GM12878 (cell line): Measurements from ENCODE around the gene SECISBP2. TPM values are rescaled to one million over a fixed set of nuclear protein-coding genes. Genes with fewer than 3 reads are reported as not detected.

ENCODE experiments used
- CHD2 ChIP-seq: IDR thresholded peaks from 2 replicates; pipeline ENCODE4 v1.6.1; 2011; ENCODE audit warnings: low read depth, low read length, improper control_type of control experiment, borderline replicate concordance
- CHD4 ChIP-seq: fragments of 200-600 bp; sonication (generic); IDR thresholded peaks from 2 replicates; pipeline ENCODE4 v1.6.1; 2016; ENCODE audit warnings: mild to moderate bottlenecking
- FOS ChIP-seq: IDR thresholded peaks from 3 replicates; pipeline ENCODE4 v1.6.1; 2011; ENCODE audit warnings: borderline replicate concordance; ENCODE audit not compliant: insufficient read length; ENCODE audit errors: extremely low read depth
- GABPA ChIP-seq: IDR thresholded peaks from 2 replicates; pipeline ENCODE4 v1.6.1; 2014; ENCODE audit warnings: antibody characterized with exemption, low read depth, mild to moderate bottlenecking, inconsistent platforms
- NFYA ChIP-seq: IDR thresholded peaks from 2 replicates; pipeline ENCODE4 v1.6.1; 2011; ENCODE audit warnings: low read depth, mild to moderate bottlenecking, low read length, improper control_type of control experiment, borderline replicate concordance
- PAX5 ChIP-seq: IDR thresholded peaks from 2 replicates; pipeline ENCODE4 v1.6.1; 2011; ENCODE audit warnings: low read depth, low read length, borderline replicate concordance
- RELA ChIP-seq: fragments of 450-650 bp; IDR thresholded peaks from 2 replicates; pipeline ENCODE4 v1.8.0; 2014; ENCODE audit warnings: borderline replicate concordance; ENCODE audit not compliant: partially characterized antibody
- TCF7 ChIP-seq: IDR thresholded peaks from 2 replicates; pipeline ENCODE4 v1.6.1; 2014; ENCODE audit warnings: antibody characterized with exemption, borderline replicate concordance
- YY1 ChIP-seq: IDR thresholded peaks from 2 replicates; pipeline ENCODE4 v1.6.1; 2011; ENCODE audit warnings: low read depth, mild to moderate bottlenecking, low read length
- ZBED1 ChIP-seq: IDR thresholded peaks from 2 replicates; pipeline ENCODE4 v1.6.1; 2016; ENCODE audit warnings: borderline replicate concordance
- ZNF217 ChIP-seq: fragments of 450-650 bp; IDR thresholded peaks from 2 replicates; pipeline ENCODE4 v1.6.1; 2017; ENCODE audit warnings: antibody characterized with exemption, mild to moderate bottlenecking
- ZNF24 ChIP-seq: fragments of 450-650 bp; IDR thresholded peaks from 2 replicates; pipeline ENCODE4 v1.6.1; 2017; ENCODE audit warnings: antibody characterized with exemption, mild to moderate bottlenecking
- ZSCAN29 ChIP-seq: fragments of 450-650 bp; IDR thresholded peaks from 2 replicates; pipeline ENCODE4 v1.6.1; 2017; ENCODE audit warnings: mild to moderate bottlenecking, moderate library complexity
- polyA plus RNA-seq, 11 experiments: library from polyadenylated mRNA; depleted of rRNA in 4 of 11; unstranded in 6 of 11; stranded (reverse) in 5 of 11; fragments of >200 nt; fragmentation: Nextera tagmentation in 4 of 11; fragmentation: Illumina TruSeq in 1 of 11; extraction: Ambion mirVana in 4 of 11; extraction: Trizol in 1 of 11; gene quantifications; 1 replicate in 1 of 11; 2 replicates in 10 of 11; pipeline versions ENCODE4 v1.2.1 to v1.2.3, GENCODE V29; 2011 to 2016; ENCODE audit warnings: inconsistent platforms in 2 of 11, missing spikeins in 2 of 11, low read depth in 1 of 11
- total RNA-seq, 4 experiments: library from RNA; depleted of rRNA in 3 of 4; stranded (reverse); fragments of >200 nt in 3 of 4; fragmentation: Illumina TruSeq in 1 of 4; extraction: Trizol in 1 of 4; gene quantifications; 2 replicates each; pipeline versions ENCODE4 v1.2.1 to v1.2.3, GENCODE V29; 2013 to 2021
- TF ChIP-seq, protein P1 (sequence below): IDR thresholded peaks from 2 replicates; pipeline ENCODE4 v1.6.1; 2012; ENCODE audit warnings: low read length, inconsistent platforms
- TF ChIP-seq, protein P2 (sequence below): IDR thresholded peaks from 2 replicates; pipeline ENCODE4 v1.6.1; 2011; ENCODE audit warnings: mild to moderate bottlenecking, low read depth, low read length, moderate library complexity; ENCODE audit not compliant: insufficient replicate concordance
- TF ChIP-seq, protein P3 (sequence below): fragments of 450-650 bp; IDR thresholded peaks from 2 replicates; pipeline ENCODE4 v1.6.1; 2016; ENCODE audit warnings: mild to moderate bottlenecking, moderate library complexity, borderline replicate concordance
- TF ChIP-seq, protein P4 (sequence below): fragments of 450-650 bp; formaldehyde crosslinking; IDR thresholded peaks from 2 replicates; pipeline ENCODE4 v1.5.0; 2022; ENCODE audit warnings: mild to moderate bottlenecking, missing genetic modification characterization
- TF ChIP-seq, protein P5 (sequence below): IDR thresholded peaks from 2 replicates; pipeline ENCODE4 v1.6.1; 2012; ENCODE audit warnings: low read depth, low read length, improper control_type of control experiment

SECISBP2 gene
- total and polyA plus RNA-seq, 10 of the 15 experiments (the other 5 are each of a cell fraction or from before 2014, with no cell fraction given), result 4.6 to 50.5 (median 31.9) TPM

DNA sequence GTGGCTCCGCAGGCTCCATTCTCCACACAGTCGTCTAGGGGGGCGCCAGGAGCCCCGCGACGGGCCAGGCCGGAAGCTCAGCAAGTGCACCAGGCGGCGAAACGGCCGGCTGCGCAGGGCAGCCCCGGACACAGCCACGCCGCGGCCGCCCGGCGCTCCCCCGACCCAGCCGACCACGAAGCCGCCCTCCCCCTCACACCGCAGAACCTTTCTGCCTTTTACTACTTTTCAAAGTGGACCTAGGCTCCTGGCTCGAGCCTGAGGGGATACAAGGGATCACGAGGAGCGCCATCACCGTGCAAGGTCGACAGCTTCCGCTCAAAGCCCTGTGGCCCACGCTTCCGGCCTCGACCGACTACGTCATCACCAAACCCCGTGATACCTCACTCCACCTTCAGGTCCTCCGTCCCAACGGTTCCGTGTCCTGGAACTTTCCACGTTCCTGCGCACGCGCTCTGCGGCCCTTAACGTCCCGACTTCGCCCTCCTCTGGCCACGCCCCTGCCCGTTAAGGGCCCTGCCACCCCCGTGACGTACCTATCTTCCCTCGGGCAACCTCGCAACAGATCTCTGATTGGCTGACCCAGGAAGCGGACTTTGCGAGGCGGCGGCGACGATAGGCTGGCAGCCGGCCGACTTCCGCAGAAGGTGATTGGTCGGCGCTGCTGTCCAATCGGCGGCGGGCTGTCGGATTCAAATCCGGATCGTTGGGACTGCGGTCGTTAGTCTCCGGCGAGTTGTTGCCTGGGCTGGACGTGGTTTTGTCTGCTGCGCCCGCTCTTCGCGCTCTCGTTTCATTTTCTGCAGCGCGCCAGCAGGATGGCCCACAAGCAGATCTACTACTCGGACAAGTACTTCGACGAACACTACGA is 7.6 kb upstream of the SECISBP2 start, which contains the start of gene CKS2 (continued):
- TF ChIP-seq FOS (peak; percentile 59), ZNF217 (no peak), ZBED1 (peak; percentile 53; the same call in 1 of the 2 replicates), PAX5 (peak; percentile 64; the same call in 1 of the 2 replicates), GABPA (peak; percentile 84), RELA (peak; percentile 37), ZNF24 (no peak; the same call in 1 of the 2 replicates), TCF7 (no peak), ZSCAN29 (peak; percentile 90), CHD4 (no peak), CHD2 (no peak), NFYA (peak; percentile 35; the same call in 1 of the 2 replicates), YY1 (peak; percentile 90)
- TF ChIP-seq, protein P1, sequence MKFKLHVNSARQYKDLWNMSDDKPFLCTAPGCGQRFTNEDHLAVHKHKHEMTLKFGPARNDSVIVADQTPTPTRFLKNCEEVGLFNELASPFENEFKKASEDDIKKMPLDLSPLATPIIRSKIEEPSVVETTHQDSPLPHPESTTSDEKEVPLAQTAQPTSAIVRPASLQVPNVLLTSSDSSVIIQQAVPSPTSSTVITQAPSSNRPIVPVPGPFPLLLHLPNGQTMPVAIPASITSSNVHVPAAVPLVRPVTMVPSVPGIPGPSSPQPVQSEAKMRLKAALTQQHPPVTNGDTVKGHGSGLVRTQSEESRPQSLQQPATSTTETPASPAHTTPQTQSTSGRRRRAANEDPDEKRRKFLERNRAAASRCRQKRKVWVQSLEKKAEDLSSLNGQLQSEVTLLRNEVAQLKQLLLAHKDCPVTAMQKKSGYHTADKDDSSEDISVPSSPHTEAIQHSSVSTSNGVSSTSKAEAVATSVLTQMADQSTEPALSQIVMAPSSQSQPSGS, result peak; percentile 64; the same call in 1 of the 2 replicates
- TF ChIP-seq, protein P2, sequence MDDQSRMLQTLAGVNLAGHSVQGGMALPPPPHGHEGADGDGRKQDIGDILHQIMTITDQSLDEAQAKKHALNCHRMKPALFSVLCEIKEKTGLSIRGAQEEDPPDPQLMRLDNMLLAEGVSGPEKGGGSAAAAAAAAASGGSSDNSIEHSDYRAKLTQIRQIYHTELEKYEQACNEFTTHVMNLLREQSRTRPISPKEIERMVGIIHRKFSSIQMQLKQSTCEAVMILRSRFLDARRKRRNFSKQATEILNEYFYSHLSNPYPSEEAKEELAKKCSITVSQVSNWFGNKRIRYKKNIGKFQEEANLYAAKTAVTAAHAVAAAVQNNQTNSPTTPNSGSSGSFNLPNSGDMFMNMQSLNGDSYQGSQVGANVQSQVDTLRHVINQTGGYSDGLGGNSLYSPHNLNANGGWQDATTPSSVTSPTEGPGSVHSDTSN, result peak; percentile 2
- TF ChIP-seq, protein P3, sequence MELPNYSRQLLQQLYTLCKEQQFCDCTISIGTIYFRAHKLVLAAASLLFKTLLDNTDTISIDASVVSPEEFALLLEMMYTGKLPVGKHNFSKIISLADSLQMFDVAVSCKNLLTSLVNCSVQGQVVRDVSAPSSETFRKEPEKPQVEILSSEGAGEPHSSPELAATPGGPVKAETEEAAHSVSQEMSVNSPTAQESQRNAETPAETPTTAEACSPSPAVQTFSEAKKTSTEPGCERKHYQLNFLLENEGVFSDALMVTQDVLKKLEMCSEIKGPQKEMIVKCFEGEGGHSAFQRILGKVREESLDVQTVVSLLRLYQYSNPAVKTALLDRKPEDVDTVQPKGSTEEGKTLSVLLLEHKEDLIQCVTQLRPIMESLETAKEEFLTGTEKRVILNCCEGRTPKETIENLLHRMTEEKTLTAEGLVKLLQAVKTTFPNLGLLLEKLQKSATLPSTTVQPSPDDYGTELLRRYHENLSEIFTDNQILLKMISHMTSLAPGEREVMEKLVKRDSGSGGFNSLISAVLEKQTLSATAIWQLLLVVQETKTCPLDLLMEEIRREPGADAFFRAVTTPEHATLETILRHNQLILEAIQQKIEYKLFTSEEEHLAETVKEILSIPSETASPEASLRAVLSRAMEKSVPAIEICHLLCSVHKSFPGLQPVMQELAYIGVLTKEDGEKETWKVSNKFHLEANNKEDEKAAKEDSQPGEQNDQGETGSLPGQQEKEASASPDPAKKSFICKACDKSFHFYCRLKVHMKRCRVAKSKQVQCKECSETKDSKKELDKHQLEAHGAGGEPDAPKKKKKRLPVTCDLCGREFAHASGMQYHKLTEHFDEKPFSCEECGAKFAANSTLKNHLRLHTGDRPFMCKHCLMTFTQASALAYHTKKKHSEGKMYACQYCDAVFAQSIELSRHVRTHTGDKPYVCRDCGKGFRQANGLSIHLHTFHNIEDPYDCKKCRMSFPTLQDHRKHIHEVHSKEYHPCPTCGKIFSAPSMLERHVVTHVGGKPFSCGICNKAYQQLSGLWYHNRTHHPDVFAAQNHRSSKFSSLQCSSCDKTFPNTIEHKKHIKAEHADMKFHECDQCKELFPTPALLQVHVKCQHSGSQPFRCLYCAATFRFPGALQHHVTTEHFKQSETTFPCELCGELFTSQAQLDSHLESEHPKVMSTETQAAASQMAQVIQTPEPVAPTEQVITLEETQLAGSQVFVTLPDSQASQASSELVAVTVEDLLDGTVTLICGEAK, result peak; percentile 87
- TF ChIP-seq, protein P4, sequence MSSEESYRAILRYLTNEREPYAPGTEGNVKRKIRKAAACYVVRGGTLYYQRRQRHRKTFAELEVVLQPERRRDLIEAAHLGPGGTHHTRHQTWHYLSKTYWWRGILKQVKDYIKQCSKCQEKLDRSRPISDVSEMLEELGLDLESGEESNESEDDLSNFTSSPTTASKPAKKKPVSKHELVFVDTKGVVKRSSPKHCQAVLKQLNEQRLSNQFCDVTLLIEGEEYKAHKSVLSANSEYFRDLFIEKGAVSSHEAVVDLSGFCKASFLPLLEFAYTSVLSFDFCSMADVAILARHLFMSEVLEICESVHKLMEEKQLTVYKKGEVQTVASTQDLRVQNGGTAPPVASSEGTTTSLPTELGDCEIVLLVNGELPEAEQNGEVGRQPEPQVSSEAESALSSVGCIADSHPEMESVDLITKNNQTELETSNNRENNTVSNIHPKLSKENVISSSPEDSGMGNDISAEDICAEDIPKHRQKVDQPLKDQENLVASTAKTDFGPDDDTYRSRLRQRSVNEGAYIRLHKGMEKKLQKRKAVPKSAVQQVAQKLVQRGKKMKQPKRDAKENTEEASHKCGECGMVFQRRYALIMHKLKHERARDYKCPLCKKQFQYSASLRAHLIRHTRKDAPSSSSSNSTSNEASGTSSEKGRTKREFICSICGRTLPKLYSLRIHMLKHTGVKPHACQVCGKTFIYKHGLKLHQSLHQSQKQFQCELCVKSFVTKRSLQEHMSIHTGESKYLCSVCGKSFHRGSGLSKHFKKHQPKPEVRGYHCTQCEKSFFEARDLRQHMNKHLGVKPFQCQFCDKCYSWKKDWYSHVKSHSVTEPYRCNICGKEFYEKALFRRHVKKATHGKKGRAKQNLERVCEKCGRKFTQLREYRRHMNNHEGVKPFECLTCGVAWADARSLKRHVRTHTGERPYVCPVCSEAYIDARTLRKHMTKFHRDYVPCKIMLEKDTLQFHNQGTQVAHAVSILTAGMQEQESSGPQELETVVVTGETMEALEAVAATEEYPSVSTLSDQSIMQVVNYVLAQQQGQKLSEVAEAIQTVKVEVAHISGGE (CRISPR knock-in tag), result 0 out of 2 replicates have a peak, but pooled peaks have one; percentile 30
- TF ChIP-seq, protein P5, sequence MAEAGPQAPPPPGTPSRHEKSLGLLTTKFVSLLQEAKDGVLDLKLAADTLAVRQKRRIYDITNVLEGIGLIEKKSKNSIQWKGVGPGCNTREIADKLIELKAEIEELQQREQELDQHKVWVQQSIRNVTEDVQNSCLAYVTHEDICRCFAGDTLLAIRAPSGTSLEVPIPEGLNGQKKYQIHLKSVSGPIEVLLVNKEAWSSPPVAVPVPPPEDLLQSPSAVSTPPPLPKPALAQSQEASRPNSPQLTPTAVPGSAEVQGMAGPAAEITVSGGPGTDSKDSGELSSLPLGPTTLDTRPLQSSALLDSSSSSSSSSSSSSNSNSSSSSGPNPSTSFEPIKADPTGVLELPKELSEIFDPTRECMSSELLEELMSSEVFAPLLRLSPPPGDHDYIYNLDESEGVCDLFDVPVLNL, result peak; percentile 90
